HG03103 (cell line): ENCODE measurements around the gene EML3.

Source experiments
- ATAC-seq: cut with Tn5 transposase; IDR thresholded peaks from one replicate; pipeline ENCODE4 v1.9.1; 2021; ENCODE audit warnings: low read depth; ENCODE audit not compliant: unreplicated experiment

EML3 gene

DNA sequence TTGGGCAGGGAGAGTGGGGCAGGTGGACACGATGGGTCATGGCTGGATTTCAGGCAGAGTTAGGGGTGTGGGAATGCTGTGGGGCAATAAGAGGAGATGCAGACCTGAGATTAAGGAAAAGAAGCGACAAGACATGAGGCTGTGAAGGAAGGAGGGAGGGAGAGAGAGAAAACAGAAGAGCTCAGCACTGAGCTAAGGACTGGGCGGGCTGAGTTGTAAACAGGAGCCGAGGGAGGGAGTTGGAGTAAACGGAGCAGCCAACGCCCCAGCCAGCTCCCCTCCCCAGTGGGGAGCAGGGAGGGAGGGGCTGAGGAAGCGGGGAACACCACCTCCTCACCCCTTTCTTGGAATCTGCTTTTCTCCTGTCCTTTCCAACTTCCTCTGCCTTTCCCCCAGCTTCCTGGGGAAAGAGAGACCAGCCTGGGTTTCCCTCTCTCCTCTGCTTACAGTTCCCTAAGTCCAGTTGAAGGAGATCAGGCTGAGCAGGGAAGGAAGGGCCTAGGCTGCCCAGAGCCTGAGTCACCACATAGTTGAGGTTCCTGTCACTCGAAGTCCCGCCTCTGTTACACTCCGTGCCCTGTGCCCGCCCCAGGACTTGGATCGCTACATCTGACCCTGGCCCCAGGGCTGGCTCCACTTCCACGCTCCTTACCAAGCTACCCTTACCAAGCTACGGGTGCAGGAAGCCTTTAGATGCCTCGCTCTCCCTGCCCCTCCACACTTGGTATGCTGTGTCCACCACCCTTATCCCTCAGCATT lies 59.3 kb downstream of the EML3 start:
- no peak for ATAC-seq

DNA sequence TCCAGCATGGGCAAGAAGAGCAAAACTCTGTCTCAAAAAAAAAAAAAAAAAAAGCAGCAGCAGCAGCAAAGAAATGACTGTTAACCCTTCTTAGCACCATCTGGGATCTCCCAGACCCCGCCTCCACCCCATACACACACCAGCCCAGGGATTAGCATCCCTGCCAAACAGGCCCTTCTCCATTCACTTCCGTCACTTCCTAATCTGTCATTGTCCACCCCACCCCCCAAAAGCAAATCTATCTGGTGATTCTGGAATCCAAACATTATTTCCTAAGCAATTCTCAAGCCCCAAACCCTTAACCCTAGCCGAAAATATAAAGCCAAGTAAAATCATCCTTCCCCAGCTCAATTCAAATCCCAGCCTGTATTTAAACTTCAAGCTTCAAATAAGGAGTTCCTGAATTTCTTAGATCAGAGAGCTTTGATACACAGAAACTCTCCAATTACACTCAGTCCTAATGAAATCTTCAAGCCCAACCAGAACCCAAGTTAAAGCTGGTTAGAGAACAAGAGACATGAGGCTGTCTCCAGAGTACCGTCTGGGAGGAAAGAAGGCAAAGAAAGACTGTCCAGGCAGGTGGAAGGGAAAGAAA lies 60.0 kb downstream of the EML3 start:
- no peak for ATAC-seq
